ENCODE data around the gene ZNF362.

The ZNF362 gene

GRCh38 chr1:33324677-33325575 is 68.6 kb downstream of the ZNF362 start:
- DNase-seq (ENCODE audit: low read depth in 3 of 3), result no peak

GRCh38 chr1:33326785-33327184 is 70.5 kb downstream of the ZNF362 start:
- DNase-seq (ENCODE audit: low read depth in 3 of 3), result no peak

GRCh38 chr1:33327587-33328325 is 71.5 kb downstream of the ZNF362 start:
- no peak for DNase-seq (ENCODE audit: low read depth in 3 of 3)

GRCh38 chr1:33328817-33329216 is 72.5 kb downstream of the ZNF362 start:
- DNase-seq (ENCODE audit: low read depth in 3 of 3), result no peak

GRCh38 chr1:33329600-33330305 is 73.5 kb downstream of the ZNF362 start:
- no peak for DNase-seq (ENCODE audit: low read depth in 3 of 3)

- no peak for DNase-seq (ENCODE audit: low read depth in 3 of 3)
These were observed 74.1 kb downstream of the ZNF362 start for GRCh38 chr1:33330361-33330890.

GRCh38 chr1:33330906-33331305 is 74.6 kb downstream of the ZNF362 start:
- no peak for DNase-seq (ENCODE audit: low read depth in 3 of 3)

- no peak for DNase-seq (ENCODE audit: low read depth in 3 of 3)
These were observed 75.4 kb downstream of the ZNF362 start for GRCh38 chr1:33331444-33332356.

- DNase-seq (ENCODE audit: low read depth in 3 of 3), result no peak
These were observed 76.1 kb downstream of the ZNF362 start for GRCh38 chr1:33332357-33332789.

- DNase-seq (ENCODE audit: low read depth in 3 of 3), result no peak
These were observed 76.6 kb downstream of the ZNF362 start for GRCh38 chr1:33332881-33333280.

GRCh38 chr1:33334081-33334552 is 77.8 kb downstream of the ZNF362 start:
- no peak for DNase-seq (ENCODE audit: low read depth in 3 of 3)

GRCh38 chr1:33335020-33335419 is 78.7 kb downstream of the ZNF362 start:
- DNase-seq (ENCODE audit: low read depth in 3 of 3), result no peak

GRCh38 chr1:33336580-33336979 is 80.3 kb downstream of the ZNF362 start:
- no peak for DNase-seq (ENCODE audit: low read depth in 3 of 3)

- DNase-seq (ENCODE audit: low read depth in 3 of 3), result no peak
These were observed 81.1 kb downstream of the ZNF362 start for GRCh38 chr1:33337441-33337840.

GRCh38 chr1:33338048-33338439 is 81.8 kb downstream of the ZNF362 start:
- no peak for DNase-seq (ENCODE audit: low read depth in 3 of 3)

GRCh38 chr1:33338440-33339211 is 82.3 kb downstream of the ZNF362 start:
- DNase-seq (ENCODE audit: low read depth in 3 of 3), result no peak

- no peak for DNase-seq (ENCODE audit: low read depth in 3 of 3)
These were observed 83.1 kb downstream of the ZNF362 start for GRCh38 chr1:33339413-33339812.

GRCh38 chr1:33341190-33341589 is 84.9 kb downstream of the ZNF362 start:
- DNase-seq (ENCODE audit: low read depth in 3 of 3), result no peak

- DNase-seq (ENCODE audit: low read depth in 3 of 3), result no peak
These were observed 85.9 kb downstream of the ZNF362 start for GRCh38 chr1:33342041-33342723.
